GM18519 (cell line): ENCODE measurements around the gene GABRR2.

ENCODE experiments used
- ATAC-seq: cut with Tn5 transposase; IDR thresholded peaks from one replicate; pipeline ENCODE4 v1.9.1; 2021; ENCODE audit warnings: mild to moderate bottlenecking, moderate library complexity; ENCODE audit not compliant: unreplicated experiment, low FRiP score

Gene GABRR2

DNA sequence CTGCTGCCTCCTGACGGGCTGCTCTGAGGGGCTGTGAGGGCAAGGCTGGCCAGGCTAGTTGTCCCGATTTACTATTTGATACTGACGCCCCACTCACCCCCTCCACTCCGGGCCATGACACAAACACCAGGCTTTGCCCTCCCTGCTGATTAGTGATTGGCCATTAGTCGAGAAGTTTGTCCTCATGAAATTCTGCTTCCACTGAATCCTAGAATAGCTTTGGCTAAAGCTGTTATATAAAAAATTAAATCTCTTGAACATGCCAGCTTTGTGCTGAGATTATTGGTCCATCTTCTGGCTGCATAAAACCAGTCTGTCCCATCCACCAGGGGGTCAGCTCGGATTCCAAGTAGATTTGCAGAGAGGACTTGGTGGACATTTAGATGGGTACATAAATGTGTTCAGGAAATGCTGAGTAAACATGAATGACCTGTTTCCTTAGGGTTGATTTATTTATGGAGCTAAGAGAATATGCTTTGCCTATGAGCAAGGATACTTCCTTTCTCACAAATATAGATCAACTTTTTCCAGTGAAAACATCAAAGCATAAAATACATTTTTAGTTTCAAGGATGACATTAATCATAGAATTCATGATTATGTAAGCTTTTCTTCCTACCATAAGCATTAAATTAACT is at the start of gene GABRR2:
GABRR2 (minus strand) TSS at position 51 of the 637 bp plus-strand sequence. CDS start 134 bp downstream, outside the sequence.
- ATAC-seq: no peak

DNA sequence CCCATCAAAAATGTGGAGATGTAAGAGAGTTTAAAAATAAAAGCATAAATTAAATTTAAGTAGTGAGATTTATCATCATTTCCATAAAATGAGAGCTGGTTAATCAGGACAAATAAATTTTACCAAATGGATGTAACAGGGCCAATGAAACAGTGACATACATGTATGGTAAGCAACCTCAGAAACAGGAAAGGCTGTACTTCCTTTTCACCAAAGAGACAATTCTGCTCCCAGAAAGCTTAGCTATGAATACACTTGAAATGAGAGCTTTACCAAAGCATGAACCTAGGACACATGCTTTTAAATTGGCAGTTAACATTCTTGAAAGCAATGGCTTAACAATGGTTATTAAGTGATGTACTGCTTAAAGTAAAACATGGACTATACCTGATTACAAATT is 49.5 kb upstream of the GABRR2 start:
- no peak for ATAC-seq

DNA sequence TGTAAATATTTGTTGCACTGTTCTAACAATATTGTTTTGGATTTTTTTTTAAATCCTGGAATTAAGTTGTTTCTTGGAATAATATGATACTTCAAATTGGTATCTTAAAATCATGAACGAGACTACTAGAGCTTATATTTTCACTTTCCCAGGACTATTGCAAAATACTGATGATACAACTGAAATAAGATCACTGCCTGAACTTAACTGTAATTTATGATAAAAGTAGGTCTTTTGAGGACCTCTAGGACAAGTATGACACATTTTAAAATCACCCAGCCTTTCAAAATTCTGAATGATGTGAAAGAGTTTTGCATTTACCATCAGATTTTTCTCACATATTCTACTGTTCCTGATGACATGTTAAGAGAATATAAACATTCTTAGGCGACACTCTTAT is 46.1 kb upstream of the GABRR2 start:
- no peak for ATAC-seq

DNA sequence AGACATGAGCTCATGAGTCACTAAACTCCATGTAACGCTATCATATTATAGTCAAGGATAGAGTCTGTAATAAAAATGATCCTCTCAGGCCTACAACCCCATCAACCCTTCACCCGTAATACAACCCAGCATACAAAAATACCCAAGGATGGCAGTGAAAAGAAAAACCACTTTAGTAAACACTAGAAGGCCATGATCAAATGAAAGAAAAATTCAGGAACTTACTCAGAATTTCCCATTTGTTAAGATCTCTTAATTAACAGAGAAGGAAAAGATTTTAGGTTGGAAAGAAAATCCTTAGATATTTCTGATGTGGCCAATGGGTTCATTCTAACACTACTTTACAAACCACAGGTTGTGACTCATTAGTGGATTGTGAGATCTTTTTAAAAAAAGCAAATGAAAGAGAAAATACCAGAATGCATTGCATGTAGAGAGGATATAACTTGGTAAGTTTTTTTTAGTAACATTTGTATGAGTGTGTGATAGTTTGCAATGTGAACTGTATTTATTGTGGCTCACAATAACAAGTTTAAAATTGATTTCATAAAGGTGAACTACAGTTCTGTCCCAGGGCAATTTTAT is 45.4 kb upstream of the GABRR2 start:
- ATAC-seq: peak; percentile 49

DNA sequence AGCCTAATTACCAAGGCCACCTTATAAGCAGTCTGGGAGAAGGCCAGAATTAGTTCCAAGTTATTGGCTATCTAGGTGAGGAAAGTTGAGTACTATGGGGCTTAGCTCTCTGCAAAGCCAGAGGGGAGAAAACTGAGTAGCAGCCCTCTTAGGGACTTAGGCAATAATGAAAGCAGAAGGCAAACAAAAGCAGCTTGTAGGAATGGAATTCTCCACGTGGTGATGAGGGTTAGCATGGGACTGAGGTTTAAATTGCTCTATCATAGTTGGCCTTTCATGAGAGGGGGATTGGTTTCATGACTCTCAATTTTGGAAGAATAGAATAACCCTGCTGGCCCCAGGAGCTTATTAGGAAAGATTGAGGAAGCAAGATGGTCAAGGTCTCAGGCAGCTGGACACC is 44.5 kb upstream of the GABRR2 start:
- no peak for ATAC-seq

DNA sequence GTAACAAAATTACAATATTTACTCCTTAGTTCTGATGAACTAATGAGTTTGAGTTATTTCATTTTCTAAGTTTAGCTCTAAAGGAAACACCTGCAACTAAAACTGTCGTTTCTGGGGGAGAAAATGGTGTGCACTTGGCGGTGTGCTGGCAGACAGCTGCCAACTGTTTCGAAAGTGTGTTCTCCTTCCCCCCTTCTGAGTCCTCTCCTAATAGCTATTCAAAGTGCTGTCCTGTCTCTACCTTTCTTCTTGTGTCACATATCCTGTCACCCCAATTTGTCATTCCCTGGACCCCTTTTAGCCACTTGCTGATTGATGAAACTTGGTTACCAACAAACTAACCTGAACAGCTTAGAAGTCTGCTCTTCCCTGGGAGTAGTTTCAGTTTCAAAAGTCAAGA is 42.3 kb upstream of the GABRR2 start:
- peak; percentile 29 for ATAC-seq

DNA sequence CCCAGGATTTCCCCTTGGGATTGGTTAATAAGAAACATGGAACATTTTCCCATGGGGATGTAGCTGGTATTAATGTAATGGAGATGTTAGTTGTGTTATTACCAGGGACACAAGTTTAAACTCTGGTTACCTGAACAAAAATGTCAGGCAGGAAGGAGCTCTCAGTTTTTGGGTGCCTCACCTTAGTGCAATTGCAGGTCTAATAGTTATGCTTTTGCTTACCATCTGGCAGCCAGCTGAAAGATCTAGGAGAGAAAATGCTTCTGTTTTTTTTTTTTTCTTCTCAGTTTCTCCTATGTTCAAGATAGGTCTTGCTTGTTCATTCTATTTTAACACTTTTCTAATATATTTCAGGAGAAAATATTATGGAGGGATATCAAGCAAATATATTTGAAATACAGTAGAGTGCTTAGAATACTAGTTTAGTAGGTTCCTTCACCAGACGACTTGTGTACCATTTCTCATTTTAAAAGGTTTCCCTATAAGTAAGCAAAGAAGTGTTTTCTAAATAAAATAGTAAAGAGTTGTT is 41.6 kb upstream of the GABRR2 start:
- no peak for ATAC-seq

DNA sequence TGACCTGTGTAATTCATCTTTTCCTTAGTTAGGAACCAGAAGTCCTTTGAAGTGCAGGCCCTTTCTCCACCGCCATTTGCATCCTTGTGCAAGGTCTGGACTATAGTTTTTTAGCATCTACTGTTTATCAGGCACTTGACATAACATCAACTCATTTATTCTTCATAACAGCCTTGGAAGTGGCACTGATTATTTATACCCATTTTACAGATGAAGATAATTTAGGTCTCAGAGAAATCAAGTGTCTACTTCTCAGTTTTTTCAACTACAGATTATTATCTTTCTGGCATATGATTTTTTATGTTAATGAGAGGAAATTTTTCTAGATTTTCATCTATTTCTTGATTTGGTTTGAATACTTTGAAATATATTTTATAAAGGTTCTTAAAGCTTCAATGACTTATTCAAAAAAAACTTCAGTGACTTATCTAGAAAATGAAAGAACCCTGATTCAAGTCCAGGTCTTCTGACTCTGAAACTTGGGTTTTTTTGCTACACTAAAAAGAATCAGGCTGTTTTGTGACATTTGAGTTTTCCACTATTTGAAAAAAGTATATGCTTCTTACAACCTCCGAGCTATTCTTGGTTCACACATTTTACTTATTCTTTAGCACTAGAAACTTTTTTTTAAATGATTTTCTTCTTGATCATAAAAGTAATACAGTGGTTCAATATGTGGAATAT is 40.6 kb upstream of the GABRR2 start:
- no peak for ATAC-seq

DNA sequence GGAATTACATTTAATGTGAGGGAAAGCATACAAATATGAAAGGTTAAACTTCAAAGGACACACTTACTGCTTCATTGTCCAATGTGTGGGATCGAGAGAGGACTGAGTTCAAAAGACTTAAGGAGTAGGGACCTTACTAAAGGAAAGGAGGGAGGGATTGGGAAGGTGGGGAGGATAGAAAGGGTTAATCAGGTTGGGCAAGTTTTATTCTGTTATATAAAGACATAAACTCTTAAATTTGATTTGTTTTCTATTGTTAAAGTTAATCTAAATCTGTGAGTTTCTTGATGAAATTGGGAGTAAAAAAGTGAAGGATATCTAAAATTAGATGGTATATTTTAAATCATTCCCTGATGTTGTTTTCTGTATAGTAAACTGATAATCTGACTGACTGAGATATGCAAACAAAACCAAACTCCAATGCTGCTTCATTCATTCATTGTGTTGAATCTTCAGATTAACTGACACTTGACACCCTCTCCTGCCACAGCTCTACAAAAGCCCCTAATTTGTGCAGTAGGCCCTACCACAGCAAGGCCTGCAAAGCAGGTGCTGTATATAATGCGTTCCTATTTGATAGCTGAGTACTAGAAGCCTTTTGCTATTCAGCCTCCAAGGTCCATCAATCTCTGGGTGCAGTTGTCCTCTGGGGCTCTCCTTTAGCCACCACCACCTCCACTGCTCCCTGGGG is 38.7 kb upstream of the GABRR2 start:
- ATAC-seq: no peak

DNA sequence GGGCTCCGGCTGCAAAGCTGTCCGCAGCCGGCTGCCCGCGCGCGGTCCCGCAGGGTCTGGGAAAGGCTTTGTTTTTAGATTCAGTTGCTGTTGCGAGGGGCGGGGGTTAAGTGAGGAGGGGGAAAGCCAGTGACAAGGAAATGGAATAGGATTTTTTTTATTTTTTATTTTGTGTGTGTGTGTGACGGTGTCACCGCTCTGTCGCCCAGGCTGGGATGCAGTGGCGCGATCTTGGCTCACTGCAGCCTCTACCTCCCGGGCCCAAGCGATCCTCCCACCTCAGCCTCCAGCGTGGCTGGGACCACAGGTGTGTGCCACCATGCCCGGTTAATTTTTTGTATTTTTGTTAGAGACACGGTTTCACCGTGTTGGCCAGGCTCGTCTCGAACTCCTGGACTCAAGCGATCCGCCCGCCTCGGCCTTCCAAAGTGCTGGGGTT is 38.0 kb upstream of the GABRR2 start:
- ATAC-seq: no peak

DNA sequence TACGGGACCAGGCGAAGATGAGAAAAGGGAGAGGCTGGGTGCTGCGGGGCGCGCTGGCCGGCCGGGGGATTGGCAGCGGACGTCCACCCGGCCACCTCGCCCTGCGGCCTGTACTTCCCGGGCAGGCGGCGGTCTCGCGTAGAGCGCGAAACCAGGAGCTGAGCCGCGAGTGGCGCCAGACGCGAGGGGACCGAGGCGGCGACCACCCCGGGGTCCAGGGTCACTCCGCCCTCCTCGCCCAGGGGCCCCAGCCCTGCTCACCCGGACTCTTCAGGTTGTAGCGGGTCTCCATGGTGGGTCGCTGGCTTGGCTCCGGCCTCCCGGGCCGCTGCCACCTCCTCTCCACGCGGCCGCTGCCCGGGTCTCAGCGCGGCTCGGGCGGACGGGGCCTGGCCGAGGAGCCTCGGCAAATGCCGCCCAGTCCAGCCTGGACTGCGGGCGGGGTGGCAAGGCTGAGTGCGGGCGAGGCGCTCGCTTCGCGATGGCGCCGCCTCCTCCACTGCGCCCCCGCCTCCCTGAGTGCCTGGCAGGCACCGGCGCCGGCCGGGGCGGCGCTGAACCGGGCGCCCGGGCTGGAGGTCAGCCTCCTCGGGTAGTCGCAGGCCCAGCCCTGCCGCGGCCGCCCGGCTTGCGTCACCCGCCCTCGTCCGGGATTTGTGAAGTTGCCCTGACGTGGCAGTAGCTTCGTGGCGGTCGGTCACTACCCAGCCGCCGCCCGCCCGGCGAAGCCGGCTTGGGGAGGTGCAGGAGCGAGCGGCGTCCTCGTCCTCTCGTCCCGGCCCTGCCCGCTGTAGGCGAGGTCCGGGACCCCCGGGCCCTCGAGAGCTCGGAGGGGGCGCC is 37.4 kb upstream of the GABRR2 start, which contains the start of gene UBE2J1:
UBE2J1 (minus strand) TSS at position 445 of the 840 bp plus-strand sequence; CDS start at position 292, 153 bp downstream.
- ATAC-seq: peak; percentile 31

DNA sequence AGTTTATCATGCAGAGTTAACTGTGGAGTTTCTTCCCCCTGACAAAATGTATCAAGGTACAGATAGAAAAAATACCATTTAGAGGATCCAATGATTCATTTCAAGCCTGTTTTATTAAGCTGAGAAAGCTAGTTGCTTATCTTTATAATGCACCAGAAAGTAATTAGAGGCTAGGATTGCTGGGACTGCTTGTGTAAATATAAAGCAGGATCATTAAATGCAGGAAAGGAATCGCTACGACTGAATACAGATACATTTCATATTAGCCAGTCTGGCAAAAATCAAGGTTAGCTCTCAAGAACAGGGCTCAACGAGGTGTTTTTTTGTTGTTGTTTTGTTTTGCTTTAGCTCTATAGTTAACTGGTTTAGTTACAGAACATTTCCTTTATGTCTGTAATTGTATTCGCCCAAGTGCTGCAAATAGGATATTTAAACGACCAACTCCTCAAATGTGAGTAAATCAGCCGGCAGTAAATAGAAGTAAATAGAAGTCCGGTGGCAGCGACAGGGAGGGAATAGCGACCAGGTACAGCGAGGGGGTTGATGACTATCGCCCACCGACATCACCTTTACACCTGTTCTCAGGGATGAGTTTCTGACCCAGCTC is 36.7 kb upstream of the GABRR2 start:
- ATAC-seq: no peak

DNA sequence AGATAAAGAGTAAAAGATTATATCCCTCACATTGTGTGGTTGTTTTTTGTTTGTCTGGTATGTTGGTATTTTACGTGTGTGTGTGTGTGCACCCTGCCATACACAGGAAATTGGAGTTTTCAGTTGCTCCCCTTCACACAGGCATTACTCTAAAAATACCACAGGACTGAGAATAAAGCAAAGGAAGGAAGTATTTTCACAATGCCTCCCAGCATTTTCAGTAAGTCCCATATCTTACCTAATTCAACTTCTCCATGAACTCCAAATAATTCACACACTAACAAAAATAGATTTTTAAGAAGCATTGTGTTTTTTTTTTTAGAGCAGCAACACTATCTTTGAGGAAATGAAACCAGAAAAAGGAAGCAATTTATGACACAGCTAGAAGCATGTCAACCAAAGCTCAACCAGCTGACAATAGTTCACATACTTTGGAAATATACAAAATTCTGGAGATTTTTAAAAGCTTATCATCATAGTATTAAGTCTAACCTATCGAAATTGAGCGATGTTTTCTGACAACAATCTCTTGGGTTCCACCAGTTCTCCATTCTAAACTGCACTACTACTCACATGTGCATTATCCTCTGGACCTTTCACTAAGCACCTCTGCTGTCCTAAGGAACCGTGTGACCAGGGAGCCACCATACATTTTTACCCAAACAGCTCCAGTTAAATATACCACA is 35.3 kb upstream of the GABRR2 start:
- peak; percentile 33 for ATAC-seq

DNA sequence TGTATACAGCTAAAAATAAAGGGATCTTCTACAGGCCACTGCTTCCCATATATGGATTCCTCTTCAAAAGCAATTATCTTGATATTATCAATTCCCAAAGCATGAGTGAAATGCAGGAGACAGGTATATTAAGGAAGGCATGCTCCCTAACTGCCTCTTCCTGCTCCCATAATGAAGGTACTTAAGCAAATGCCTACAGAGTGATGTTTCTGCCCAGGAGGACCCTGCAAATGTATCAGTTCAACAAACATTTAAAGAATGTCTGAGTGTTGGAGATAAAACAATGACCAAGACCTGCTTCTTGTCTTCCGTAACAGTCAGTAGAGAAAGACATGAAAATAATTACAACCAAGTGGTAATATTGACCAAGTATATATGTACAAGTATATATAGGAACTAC is 33.3 kb upstream of the GABRR2 start:
- no peak for ATAC-seq

DNA sequence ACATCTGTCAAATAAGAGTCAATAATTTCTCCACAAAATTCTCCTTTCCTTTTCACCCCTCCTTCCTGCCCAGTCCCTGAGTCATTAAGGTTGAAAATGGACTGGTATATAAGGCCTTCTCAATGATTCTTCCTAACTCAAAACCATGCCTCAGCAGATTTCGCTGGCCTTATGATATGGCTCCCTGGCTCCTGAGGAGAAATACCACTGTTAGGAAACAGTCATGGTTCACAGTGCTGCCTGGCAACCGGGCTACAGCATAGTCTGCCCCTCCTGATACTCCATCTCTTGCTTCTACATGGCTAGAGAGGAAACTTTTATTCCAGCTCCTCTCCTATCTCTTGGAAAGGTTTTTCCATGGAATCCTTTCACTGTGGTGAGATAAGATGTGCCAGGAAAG is 32.7 kb upstream of the GABRR2 start:
- no peak for ATAC-seq

DNA sequence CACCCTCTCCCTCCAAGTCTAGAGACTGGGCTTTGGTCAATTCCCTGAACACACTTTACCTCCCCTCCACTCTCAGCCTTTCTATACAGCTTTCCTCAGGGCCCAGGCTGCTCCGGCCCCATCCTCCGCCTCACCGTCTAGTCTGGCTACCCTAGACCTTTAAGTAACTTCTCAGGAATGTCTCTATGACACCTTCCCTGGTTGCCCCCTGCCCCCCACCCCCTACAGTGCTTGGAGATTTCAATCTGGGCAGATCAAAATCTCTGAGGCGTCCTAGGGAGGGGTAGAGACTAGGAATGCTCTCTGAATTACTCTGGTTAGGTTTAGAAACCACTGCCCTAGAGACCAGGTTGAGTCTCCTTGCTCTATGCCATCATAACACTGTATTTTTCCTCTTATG is 31.3 kb upstream of the GABRR2 start:
- no peak for ATAC-seq

DNA sequence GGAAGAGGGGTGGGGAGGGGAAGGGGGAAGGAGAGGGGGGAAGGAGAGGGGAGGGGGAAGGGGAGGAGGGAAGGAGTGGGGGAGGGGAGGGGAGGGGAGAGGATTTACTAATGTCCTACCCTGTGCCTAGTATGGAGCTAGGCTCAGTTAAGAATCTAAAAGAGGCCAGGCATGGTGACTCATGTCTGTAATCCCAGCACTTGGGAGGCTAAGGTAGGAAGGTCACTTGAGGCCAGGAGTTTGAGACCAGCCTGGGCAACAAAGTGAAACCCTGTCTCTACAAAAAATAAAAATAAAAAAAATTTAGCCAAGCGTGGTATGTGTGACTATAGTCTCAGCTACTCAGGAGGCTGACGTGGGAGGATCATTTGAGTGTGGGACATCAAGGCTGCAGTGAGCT is 24.5 kb upstream of the GABRR2 start:
- ATAC-seq: no peak

DNA sequence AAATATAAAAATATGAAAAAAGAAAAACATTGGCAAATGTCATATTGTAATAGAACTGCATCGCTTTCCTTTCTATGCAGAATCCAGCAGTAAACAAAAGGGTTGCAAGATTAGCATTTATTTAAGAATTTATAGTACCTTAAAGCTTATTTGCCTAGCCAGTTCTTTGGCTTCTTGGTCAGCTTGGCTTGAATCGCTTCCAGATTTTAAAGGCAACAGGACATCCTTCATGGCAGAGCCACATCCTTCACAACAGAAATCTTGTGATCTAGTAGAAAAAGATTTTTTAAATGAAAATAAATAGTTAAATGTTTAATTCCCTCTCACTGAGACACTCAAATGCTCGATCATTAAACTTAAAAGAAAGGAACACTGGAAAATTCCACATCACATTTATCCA is 20.1 kb upstream of the GABRR2 start:
- no peak for ATAC-seq

DNA sequence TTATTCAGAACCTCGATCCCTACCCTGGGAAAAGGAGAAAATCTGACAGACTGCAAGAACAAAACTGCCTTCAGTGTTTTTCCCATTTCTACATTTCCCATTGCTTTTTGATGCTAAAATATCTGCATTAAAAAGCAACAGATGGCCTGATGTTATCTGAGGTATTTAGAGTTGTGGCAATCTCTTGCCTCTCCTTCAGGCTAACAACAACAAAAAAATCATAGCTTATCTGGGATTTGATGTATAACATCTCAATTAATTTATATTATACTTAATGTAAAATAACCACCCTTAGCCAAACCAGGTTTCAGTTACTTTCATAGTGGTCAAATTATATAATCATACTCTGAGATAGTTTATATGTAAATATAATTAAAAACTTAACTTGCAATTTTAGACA is 15.8 kb upstream of the GABRR2 start:
- ATAC-seq: no peak
